ENCODE results near the gene BCL11B. TPM values are rescaled to one million over a fixed set of nuclear protein-coding genes. Genes with fewer than 3 reads are reported as not detected.

BCL11B gene
- total RNA-seq, 1 donor: under 0.01 TPM

- DNase-seq (ENCODE audit: low read depth in 2 of 3, low spot score in 2 of 3): no peak
Observed at GRCh38 chr14:99242238-99242637, 29.8 kb downstream of the BCL11B start.

- DNase-seq (ENCODE audit: low read depth in 2 of 3, low spot score in 2 of 3): no peak
Observed at GRCh38 chr14:99241325-99242010, 30.5 kb downstream of the BCL11B start.

GRCh38 chr14:99240627-99241324 is 31.2 kb downstream of the BCL11B start:
- no peak for DNase-seq (ENCODE audit: low read depth in 2 of 3, low spot score in 2 of 3)

- DNase-seq (ENCODE audit: low read depth in 2 of 3, low spot score in 2 of 3): no peak
Observed at GRCh38 chr14:99239661-99240092, 32.3 kb downstream of the BCL11B start.

GRCh38 chr14:99238216-99238615 is 33.8 kb downstream of the BCL11B start:
- DNase-seq (ENCODE audit: low read depth in 2 of 3, low spot score in 2 of 3): no peak

- DNase-seq (ENCODE audit: low read depth in 2 of 3, low spot score in 2 of 3): no peak
Observed at GRCh38 chr14:99237288-99237687, 34.7 kb downstream of the BCL11B start.

GRCh38 chr14:99236386-99237138 is 35.4 kb downstream of the BCL11B start:
- DNase-seq (ENCODE audit: low read depth in 2 of 3, low spot score in 2 of 3): no peak

- no peak for DNase-seq (ENCODE audit: low read depth in 2 of 3, low spot score in 2 of 3)
Observed at GRCh38 chr14:99235582-99236320, 36.2 kb downstream of the BCL11B start.

GRCh38 chr14:99234961-99235571 is 36.9 kb downstream of the BCL11B start:
- DNase-seq (ENCODE audit: low read depth in 2 of 3, low spot score in 2 of 3): no peak

- DNase-seq (ENCODE audit: low read depth in 2 of 3, low spot score in 2 of 3): no peak
Observed at GRCh38 chr14:99234355-99234754, 37.6 kb downstream of the BCL11B start.

- DNase-seq (ENCODE audit: low read depth in 2 of 3, low spot score in 2 of 3): no peak
Observed at GRCh38 chr14:99233222-99234035, 38.6 kb downstream of the BCL11B start.

- no peak for DNase-seq (ENCODE audit: low read depth in 2 of 3, low spot score in 2 of 3)
Observed at GRCh38 chr14:99232714-99233214, 39.2 kb downstream of the BCL11B start.

- no peak for DNase-seq (ENCODE audit: low read depth in 2 of 3, low spot score in 2 of 3)
Observed at GRCh38 chr14:99231850-99232713, 39.9 kb downstream of the BCL11B start.

GRCh38 chr14:99231161-99231849 is 40.7 kb downstream of the BCL11B start:
- no peak for DNase-seq (ENCODE audit: low read depth in 2 of 3, low spot score in 2 of 3)

GRCh38 chr14:99230208-99231151 is 41.5 kb downstream of the BCL11B start:
- DNase-seq (ENCODE audit: low read depth in 2 of 3, low spot score in 2 of 3): no peak

- no peak for DNase-seq (ENCODE audit: low read depth in 2 of 3, low spot score in 2 of 3)
Observed at GRCh38 chr14:99229654-99230207, 42.3 kb downstream of the BCL11B start.

All from hematopoietic multipotent progenitor cell (in vitro differentiated cells).